GM21390 (cell line): Measurements from ENCODE around the gene TRAF5.

Experiments used
- ATAC-seq: cut with Tn5 transposase; IDR thresholded peaks from one replicate; pipeline ENCODE4 v1.9.1; 2021; ENCODE audit not compliant: unreplicated experiment

TRAF5 gene

DNA sequence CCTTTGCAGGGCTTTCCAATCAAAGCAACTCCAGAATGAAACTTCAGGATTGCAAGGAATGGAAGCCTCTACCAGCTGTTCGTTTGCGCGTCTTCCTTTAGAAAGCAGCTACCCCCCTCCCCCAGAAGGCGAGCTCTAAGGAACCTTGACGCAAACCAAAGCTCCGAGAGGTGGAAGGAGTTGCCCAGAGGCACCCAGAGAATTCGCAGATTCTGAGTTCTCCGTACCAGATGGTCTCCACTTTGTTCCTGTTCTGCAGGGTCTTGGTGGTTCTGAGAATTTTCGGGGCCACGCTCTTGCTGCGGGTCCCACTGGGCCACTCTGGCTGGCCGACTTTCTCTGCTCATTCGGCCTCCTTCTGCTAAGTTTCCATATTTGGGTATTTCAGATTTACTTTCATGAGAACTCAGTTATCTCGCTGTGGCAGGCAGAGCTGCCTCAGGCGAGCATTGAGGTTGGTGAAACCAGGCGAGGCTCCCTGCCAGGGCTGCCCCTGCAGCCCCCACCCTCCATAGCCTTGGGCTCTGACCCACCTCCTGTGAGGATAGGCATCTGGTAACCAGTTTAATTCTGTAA is 801 bp downstream of the TRAF5 start:
- ATAC-seq, result peak; percentile 34

- ATAC-seq, result no peak
Measured at GRCh38 chr1:211328084-211328694, 1.6 kb downstream of the TRAF5 start.

DNA sequence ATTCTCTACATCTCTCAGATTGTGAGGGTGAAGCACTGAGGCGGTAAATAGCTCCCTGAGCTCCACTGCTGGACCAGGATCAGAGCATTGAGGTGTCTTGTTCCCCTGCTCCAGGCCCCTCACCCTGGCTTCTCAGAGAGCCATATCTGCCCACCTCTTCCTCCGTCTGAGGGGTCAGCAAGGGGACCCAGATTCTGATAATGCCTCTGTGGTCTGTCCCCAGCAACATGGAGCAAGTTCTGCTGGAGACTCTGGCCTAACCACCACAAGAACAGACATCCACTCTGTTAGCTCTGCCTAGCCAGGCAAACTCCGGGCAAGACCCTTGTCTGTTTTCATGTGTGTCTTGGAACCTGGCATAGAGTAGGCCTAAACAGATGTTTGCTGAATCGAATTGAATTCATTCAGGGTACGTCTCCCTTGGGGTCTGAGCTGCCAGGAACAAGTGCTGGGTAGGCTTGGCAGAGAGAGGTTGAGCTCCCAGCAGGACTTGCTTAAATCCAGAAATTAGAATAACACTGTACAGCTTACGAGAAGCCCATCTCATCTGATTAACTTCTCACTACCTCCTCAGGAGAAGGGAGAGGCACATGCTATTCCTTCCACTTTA is 2.3 kb downstream of the TRAF5 start:
- no peak for ATAC-seq

DNA sequence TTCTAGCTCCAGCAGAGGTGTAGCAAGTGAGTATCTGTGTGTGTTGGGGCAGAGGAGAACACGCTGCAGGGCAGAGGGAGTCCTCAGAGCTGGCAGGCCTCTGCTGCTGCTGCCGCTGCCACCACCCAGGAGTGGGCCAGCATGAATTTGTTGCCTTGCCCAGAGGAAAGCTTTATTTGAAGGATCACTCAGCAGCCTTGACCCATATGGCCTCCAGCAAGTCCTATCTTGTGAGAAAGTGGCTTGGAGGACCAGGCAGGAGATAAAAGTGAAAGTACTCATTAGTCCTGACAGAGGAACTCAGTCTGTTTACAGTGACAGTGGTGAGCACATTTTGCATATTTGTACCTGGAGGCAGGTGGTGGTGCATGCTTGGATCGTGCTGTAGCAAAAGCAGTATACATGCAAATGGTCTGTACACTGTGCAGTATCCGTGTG is 3.1 kb downstream of the TRAF5 start:
- ATAC-seq, result peak; percentile 59

GRCh38 chr1:211330282-211330936 is 3.8 kb downstream of the TRAF5 start:
- ATAC-seq, result no peak

DNA sequence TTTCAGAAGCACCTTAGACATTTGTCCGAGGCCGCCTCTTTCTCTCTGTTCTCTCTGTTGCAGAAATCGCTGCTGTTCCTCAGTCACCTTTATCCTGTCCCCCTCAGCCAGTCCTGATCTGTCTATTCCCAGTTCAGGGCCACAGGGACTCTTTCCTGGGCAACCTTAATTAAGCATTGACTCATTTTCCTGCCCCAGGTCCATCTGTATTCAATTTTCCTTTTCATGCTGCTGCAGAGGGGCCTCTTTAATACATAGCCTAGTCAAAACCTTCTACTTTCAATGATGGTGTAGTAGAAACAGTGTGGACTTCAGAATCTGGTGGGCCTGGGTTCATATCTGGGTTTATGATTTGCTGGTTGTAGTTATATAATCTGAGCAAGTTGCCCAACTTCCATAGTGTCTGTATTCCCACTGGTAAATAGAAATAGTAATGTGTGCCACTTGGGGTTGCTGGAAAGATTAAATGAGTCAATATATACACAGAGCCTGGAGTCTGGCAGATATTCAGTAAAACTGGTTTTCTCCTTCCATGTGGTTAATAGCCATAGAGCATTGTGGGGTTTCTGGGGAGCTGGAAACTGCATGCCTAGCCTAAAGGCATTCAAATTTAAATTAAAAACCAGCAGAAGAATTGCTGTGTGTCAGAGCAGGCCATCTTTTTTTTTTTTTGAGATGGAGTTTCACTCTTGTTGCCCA is 4.5 kb downstream of the TRAF5 start:
- no peak for ATAC-seq

DNA sequence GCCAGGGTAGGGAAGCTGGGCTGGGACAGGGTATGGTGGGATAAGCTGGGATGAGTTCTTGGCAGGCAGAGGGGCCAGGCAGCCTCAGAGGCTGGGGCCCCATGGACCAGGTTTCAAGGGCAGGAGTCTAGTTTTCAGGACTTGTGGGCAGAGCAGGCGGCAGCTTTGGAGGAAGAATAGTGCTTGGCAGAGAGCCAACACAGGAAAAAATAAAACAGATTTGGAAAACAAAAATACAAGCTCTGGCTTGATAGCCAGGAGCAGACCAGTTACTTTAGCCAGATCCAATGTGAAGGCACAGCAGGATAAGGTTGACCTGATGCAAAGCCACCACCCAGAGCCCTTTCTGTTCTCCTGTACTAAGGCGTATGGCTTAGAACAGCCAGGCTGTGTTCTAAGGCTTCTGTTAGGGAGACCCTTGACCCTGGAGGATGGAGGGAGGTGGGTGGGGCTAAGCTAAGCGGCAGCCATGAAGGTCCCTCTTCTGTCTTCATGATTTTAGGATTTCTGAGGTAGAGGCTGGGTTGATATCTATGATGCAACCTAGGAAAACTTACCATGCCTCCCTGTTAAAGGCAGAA is 5.5 kb downstream of the TRAF5 start:
- no peak for ATAC-seq

GRCh38 chr1:211332830-211333229 is 6.2 kb downstream of the TRAF5 start:
- ATAC-seq, result no peak

DNA sequence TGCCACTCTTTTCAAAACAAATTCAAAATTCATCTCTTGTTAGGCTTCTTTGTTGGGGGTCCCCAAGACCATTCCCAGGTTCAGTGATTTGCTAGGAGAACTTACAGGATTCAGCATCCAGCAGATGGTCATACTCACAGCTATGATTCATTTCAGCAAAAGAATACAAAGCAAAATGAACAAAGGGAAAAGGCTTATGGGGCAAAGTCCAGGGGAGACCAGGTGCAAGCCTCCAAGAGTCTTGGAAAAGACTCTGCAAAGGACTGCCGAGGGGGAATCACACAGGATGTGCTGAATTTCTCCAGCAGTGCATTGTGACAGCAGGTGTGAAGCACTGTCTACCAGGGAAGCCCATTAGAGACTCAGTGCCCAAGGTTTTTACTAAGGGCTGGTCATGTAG is 7.3 kb downstream of the TRAF5 start:
- no peak for ATAC-seq

- no peak for ATAC-seq
Measured at GRCh38 chr1:211334986-211335385, 8.4 kb downstream of the TRAF5 start.

GRCh38 chr1:211335522-211336157 is 9.0 kb downstream of the TRAF5 start:
- peak; percentile 93 for ATAC-seq

DNA sequence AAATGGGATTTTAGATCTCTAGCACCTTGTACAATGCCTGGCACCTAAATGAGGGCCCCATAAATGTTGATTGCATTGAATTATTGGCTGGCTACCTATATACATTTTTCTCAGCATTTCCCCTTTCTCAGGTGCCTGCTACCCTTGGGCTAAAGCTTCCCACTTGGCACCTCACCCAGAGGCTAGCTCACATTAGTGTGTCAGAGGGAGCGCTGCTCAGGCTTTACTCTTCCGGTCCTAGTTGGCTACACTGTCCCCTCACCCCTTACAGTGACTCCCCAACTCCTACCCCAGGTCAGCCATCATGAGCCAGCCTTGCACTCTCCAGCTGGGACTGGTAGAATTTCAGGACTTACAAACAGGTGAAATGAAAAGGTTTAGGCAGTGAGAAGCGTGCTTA is 9.5 kb downstream of the TRAF5 start:
- ATAC-seq, result peak; percentile 23

DNA sequence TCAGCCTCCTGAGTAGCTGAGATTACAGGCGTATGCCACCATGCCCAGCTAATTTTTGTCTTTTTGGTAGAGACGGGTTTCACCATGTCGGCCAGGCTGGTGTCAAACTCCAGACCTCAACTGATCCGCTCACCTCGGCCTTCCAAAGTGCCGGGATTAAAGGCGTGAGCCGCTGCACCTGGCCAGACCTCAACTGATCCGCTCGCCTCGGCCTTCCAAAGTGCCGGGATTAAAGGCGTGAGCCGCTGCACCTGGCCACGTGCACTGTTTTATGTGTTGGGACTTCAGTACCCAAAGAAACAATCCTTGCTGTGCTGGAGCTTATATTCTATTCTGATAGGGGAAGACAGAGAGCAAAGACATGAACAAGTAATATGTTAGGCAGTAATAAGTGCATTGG is 10.1 kb downstream of the TRAF5 start:
- no peak for ATAC-seq

GRCh38 chr1:211337430-211338223 is 11.0 kb downstream of the TRAF5 start:
- no peak for ATAC-seq

GRCh38 chr1:211338224-211338620 is 11.6 kb downstream of the TRAF5 start:
- no peak for ATAC-seq

GRCh38 chr1:211339631-211340041 is 13.0 kb downstream of the TRAF5 start:
- no peak for ATAC-seq

DNA sequence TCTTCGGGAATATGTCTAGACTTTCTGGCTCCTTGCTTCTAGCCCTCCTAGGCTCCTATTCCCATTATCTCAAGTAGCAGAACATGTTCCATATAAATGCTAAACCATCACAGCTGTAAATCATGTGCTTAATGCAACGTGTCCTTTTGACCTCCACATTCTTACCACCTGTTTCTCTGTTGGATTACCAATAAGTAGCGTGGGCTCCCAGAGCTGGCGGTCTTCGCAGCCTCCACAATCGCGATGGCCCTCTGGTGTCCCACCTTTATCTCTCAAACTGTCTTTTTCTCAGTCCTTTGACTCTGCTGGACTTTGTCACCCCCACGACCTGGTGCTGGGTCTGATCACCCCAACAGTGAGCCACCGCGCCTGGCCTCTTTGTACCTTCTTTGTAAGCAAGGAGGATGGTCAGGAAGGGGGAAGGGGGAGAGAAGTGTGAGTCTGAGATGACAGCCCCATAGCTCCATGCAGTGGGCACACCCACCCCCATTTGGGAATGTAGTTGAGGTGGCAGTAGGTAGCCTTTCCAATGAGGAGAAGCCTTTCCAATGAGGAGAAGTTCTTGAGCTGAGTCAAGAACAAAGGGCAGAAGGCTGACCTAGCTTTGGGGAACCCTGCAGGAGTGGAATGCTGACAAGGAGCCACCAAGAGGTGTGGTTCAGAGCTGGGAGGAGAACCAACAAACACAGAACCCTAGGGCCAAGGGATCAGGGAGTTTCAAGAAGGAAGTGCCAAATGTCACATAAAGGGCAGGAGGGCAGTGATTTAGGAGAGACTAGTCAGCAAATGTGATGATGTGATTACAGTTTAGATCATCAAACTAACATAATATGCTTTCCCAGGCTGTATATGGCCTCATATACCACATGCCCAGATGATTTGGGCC is 14.2 kb downstream of the TRAF5 start:
- no peak for ATAC-seq

GRCh38 chr1:211341999-211342398 is 15.4 kb downstream of the TRAF5 start:
- ATAC-seq, result no peak

DNA sequence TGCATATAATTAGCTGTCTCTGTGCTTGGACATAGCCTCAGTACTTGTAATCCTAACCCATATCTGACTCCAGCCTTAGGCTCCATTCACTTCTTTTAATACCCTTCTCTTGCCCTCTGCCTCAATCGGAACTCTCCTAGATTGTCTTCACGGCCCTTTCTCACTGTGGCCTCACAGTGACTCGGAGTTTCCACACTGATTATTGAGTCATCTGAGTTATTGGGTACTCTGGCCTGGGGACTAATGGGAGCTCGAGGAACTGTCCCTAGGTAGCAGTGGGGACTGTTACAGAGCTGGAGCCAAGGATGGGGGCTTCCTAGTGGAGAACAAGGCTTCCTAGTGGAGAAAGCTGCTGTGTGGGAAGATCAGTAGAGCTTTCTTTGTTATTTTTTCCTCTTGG is 17.0 kb downstream of the TRAF5 start:
- no peak for ATAC-seq
